H1 (cell line): ENCODE data around the gene CMYA5. TPM values are rescaled to one million over a fixed set of nuclear protein-coding genes. Genes with fewer than 3 reads are reported as not detected.

Source experiments
- CTCF ChIA-PET: fragments of 300-600 bp; sonication (Branson Sonifier 250); formaldehyde crosslinking; loops from one replicate; lab custom pipeline; 2021; ENCODE audit not compliant: partially characterized antibody; lab: Charles Lee
- POLR2A ChIA-PET: fragments of 300-600 bp; sonication (Branson Sonifier 250); formaldehyde crosslinking; loops from one replicate; lab custom pipeline; 2021; ENCODE audit warnings: inconsistent platforms; ENCODE audit not compliant: partially characterized antibody; lab: Charles Lee
- DNase-seq, 2 experiments: peaks; one replicate each; pipeline versions ENCODE4 v3.0.0 to v3.0.0-alpha.2; 2010 to 2022; ENCODE audit warnings: low spot score in 2 of 2, low read depth in 1 of 2, mixed read lengths in 1 of 2
- FAIRE-seq: peaks from 2 replicates; lab custom pipeline; 2011; peaks lifted over from hg19 to GRCh38; lab: Jason Lieb, UNC
- H2AFZ ChIP-seq: 2 replicates; pipeline ENCODE4 v1.8.1; 2012; ENCODE audit warnings: low read length, inconsistent platforms
- H2AK5ac ChIP-seq: 2 replicates; pipeline ENCODE4 v1.6.1; 2013; ENCODE audit warnings: low read depth, low read length
- H2BK120ac ChIP-seq: replicated peaks from 2 replicates; pipeline ENCODE3; 2013; ENCODE audit warnings: low read depth, low read length, inconsistent platforms
- H2BK12ac ChIP-seq: 2 replicates; pipeline ENCODE4 v1.6.1; 2013; ENCODE audit warnings: low read depth, low read length
- H2BK15ac ChIP-seq: 2 replicates; pipeline ENCODE4 v1.6.1; 2013; ENCODE audit warnings: low read length
- H2BK20ac ChIP-seq: 2 replicates; pipeline ENCODE4 v1.6.1; 2013; ENCODE audit warnings: low read length
- H2BK5ac ChIP-seq: 2 replicates; pipeline ENCODE4 v1.6.1; 2013; ENCODE audit warnings: low read depth, low read length
- H3K14ac ChIP-seq: 2 replicates; pipeline ENCODE4 v1.6.1; 2013; ENCODE audit warnings: inconsistent platforms; ENCODE audit not compliant: insufficient read length
- H3K18ac ChIP-seq: 2 replicates; pipeline ENCODE4 v1.6.1; 2013; ENCODE audit warnings: low read length; ENCODE audit errors: extremely low read depth
- H3K23ac ChIP-seq: 2 replicates; pipeline ENCODE4 v1.6.1; 2013; ENCODE audit warnings: inconsistent platforms; ENCODE audit not compliant: insufficient read length
- H3K23me2 ChIP-seq: 2 replicates; pipeline ENCODE4 v1.6.1; 2013; ENCODE audit warnings: low read depth, low read length
- H3K27ac ChIP-seq: 2 replicates; pipeline ENCODE4 v1.6.1; 2011; ENCODE audit warnings: low read depth, low read length, inconsistent platforms
- H3K27me3 ChIP-seq, 4 experiments: replicated peaks in 1 of 4; 1 replicate in 1 of 4; 2 replicates in 3 of 4; pipeline versions ENCODE4 v1.6.1 to v1.8.1; 2011 to 2013; ENCODE audit warnings: low read length in 3 of 4, mild to moderate bottlenecking in 3 of 4, inconsistent platforms in 2 of 4, mixed read lengths in 2 of 4, moderate library complexity in 1 of 4; ENCODE audit not compliant: control insufficient read depth in 3 of 4, insufficient read depth in 3 of 4; ENCODE audit errors: extremely low read depth in 1 of 4
- H3K36me3 ChIP-seq, 4 experiments: 2 replicates each; pipeline versions ENCODE4 v1.6.1 to v1.8.1; 2011 to 2013; ENCODE audit warnings: mild to moderate bottlenecking in 4 of 4, low read length in 3 of 4, moderate library complexity in 2 of 4, control low read depth in 1 of 4, inconsistent platforms in 1 of 4; ENCODE audit not compliant: insufficient read depth in 4 of 4, control insufficient read depth in 2 of 4
- H3K4ac ChIP-seq: replicated peaks from 2 replicates; pipeline ENCODE3; 2013; ENCODE audit warnings: low read length, low read depth, mixed read lengths, inconsistent platforms; ENCODE audit not compliant: insufficient read length
- H3K4me1 ChIP-seq, 4 experiments: replicated peaks in 1 of 4; 1 replicate in 1 of 4; 2 replicates in 3 of 4; pipeline versions ENCODE4 v1.6.1 to v1.8.1; 2011 to 2013; ENCODE audit warnings: low read length in 3 of 4, inconsistent platforms in 2 of 4, mixed read lengths in 1 of 4; ENCODE audit not compliant: insufficient read depth in 4 of 4, control insufficient read depth in 3 of 4
- H3K4me2 ChIP-seq, 2 experiments: 2 replicates each; pipeline versions ENCODE4 v1.6.1 to v1.8.1; 2011 to 2013; ENCODE audit warnings: low read depth in 2 of 2, low read length in 2 of 2, control low read depth in 1 of 2, inconsistent platforms in 1 of 2, mild to moderate bottlenecking in 1 of 2; ENCODE audit not compliant: insufficient read depth in 1 of 2
- H3K4me3 ChIP-seq, 4 experiments: fragments of 200-600, 300-600 bp in 1 of 4; sonication (generic), shearing (Covaris generic), sonication (Bioruptor Twin) in 1 of 4; 2 replicates each; pipeline versions ENCODE4 v1.5.1 to v1.8.1; 2011 to 2016; ENCODE audit warnings: low read length in 4 of 4, low read depth in 3 of 4, control low read depth in 2 of 4, inconsistent platforms in 2 of 4, mild to moderate bottlenecking in 2 of 4, mixed read lengths in 1 of 4, moderate library complexity in 1 of 4; ENCODE audit not compliant: insufficient read depth in 2 of 4; ENCODE audit errors: extremely low read depth in 1 of 4
- H3K56ac ChIP-seq: replicated peaks from 2 replicates; pipeline ENCODE3; 2013; ENCODE audit warnings: low read depth, mild to moderate bottlenecking, mixed read lengths, low read length, inconsistent platforms; ENCODE audit not compliant: insufficient read length
- H3K79me1 ChIP-seq: 2 replicates; pipeline ENCODE4 v1.6.1; 2013; ENCODE audit warnings: low read depth, low read length, control low read depth
- H3K79me2 ChIP-seq, 2 experiments: 2 replicates each; pipeline versions ENCODE4 v1.6.1 to v1.8.1; 2012 to 2013; ENCODE audit warnings: low read length in 2 of 2, mild to moderate bottlenecking in 2 of 2, inconsistent platforms in 1 of 2; ENCODE audit not compliant: insufficient read depth in 2 of 2, control insufficient read depth in 1 of 2
- H3K9ac ChIP-seq, 4 experiments: replicated peaks in 1 of 4; 1 replicate in 1 of 4; 2 replicates in 3 of 4; pipeline versions ENCODE4 v1.6.1 to v1.8.1; 2011 to 2013; ENCODE audit warnings: low read depth in 3 of 4, low read length in 3 of 4, control low read depth in 2 of 4, mild to moderate bottlenecking in 2 of 4, moderate library complexity in 2 of 4, inconsistent platforms in 1 of 4; ENCODE audit errors: extremely low read depth in 1 of 4
- H3K9me3 ChIP-seq, 2 experiments: 2 replicates each; pipeline versions ENCODE4 v1.6.1 to v1.8.1; 2012 to 2013; ENCODE audit warnings: mild to moderate bottlenecking in 2 of 2, moderate library complexity in 2 of 2, control low read depth in 1 of 2, inconsistent platforms in 1 of 2, low read depth in 1 of 2, low read length in 1 of 2, mixed read lengths in 1 of 2; ENCODE audit not compliant: insufficient read depth in 2 of 2
- H4K20me1 ChIP-seq, 2 experiments: replicated peaks in 1 of 2; 2 replicates each; pipeline versions ENCODE3 to v1.8.1; 2011 to 2013; ENCODE audit warnings: inconsistent platforms in 2 of 2, low read length in 2 of 2, mild to moderate bottlenecking in 1 of 2; ENCODE audit not compliant: insufficient read depth in 2 of 2, control insufficient read depth in 1 of 2
- H4K5ac ChIP-seq: 2 replicates; pipeline ENCODE4 v1.6.1; 2013; ENCODE audit warnings: low read length, low read depth, mixed read lengths, inconsistent platforms; ENCODE audit not compliant: insufficient read length
- H4K8ac ChIP-seq: 2 replicates; pipeline ENCODE4 v1.8.0; 2013; ENCODE audit warnings: mild to moderate bottlenecking, moderate library complexity, low read length, inconsistent platforms; ENCODE audit not compliant: insufficient read depth; ENCODE audit errors: extremely low read depth
- H4K91ac ChIP-seq: replicated peaks from 2 replicates; pipeline ENCODE3; 2013; ENCODE audit warnings: low read length, mixed read lengths, inconsistent platforms; ENCODE audit not compliant: insufficient read length
- BACH1 ChIP-seq: IDR thresholded peaks from 2 replicates; pipeline ENCODE4 v1.6.1; 2012; ENCODE audit warnings: low read length, improper control_type of control experiment
- BCL11A ChIP-seq, 2 experiments: IDR thresholded peaks; one replicate each; pipeline ENCODE4 v1.6.1; 2011; ENCODE audit warnings: low read depth in 2 of 2, low read length in 2 of 2, mild to moderate bottlenecking in 2 of 2
- E2F6 ChIP-seq: IDR thresholded peaks from 2 replicates; pipeline ENCODE4 v1.6.1; 2012; ENCODE audit warnings: inconsistent platforms
- EGR1 ChIP-seq: IDR thresholded peaks from 2 replicates; pipeline ENCODE4 v1.6.1; 2011; ENCODE audit warnings: low read depth, low read length, borderline replicate concordance
- GTF2F1 ChIP-seq: IDR thresholded peaks from 2 replicates; pipeline ENCODE4 v1.6.1; 2012; ENCODE audit warnings: low read depth, low read length, improper control_type of control experiment, borderline replicate concordance
- HDAC6 ChIP-seq: IDR thresholded peaks from one replicate; pipeline ENCODE4 v1.7.1; 2012; ENCODE audit warnings: low read depth, mild to moderate bottlenecking, inconsistent platforms, low read length, moderate library complexity
- KDM5A ChIP-seq: fragments of 200-600 bp; IDR thresholded peaks from 2 replicates; pipeline ENCODE4 v1.7.1; 2012; ENCODE audit warnings: mild to moderate bottlenecking, low read length, inconsistent platforms, mixed read lengths
- NRF1 ChIP-seq: IDR thresholded peaks from 2 replicates; pipeline ENCODE4 v1.6.1; 2011; ENCODE audit warnings: mild to moderate bottlenecking, low read depth, low read length, improper control_type of control experiment
- PHF8 ChIP-seq: fragments of 200-600 bp; sonication (generic); conservative IDR thresholded peaks from 2 replicates; pipeline ENCODE4 v1.7.1; 2012; ENCODE audit warnings: low read depth, mild to moderate bottlenecking, inconsistent platforms, low read length, moderate library complexity
- POLR2AphosphoS5 ChIP-seq: IDR thresholded peaks from 2 replicates; pipeline ENCODE4 v1.6.1; 2011; ENCODE audit warnings: low read depth, low read length
- SIN3A ChIP-seq, 2 experiments: IDR thresholded peaks in 1 of 2; conservative IDR thresholded peaks in 1 of 2; 2 replicates each; pipeline ENCODE4 v1.6.1; 2011 to 2012; ENCODE audit warnings: low read length in 2 of 2, improper control_type of control experiment in 1 of 2, low read depth in 1 of 2, mild to moderate bottlenecking in 1 of 2
- SP2 ChIP-seq: IDR thresholded peaks from 2 replicates; pipeline ENCODE4 v1.6.1; 2012; ENCODE audit warnings: mild to moderate bottlenecking, low read length, inconsistent platforms
- TAF1 ChIP-seq: IDR thresholded peaks from 2 replicates; pipeline ENCODE4 v1.6.1; 2011; ENCODE audit warnings: mild to moderate bottlenecking, low read depth, low read length
- ZNF274 ChIP-seq: IDR thresholded peaks from 2 replicates; pipeline ENCODE4 v1.7.0; 2012; ENCODE audit warnings: low read length, borderline replicate concordance; ENCODE audit errors: extremely low read depth
- WGBS, 2 experiments: shearing (Covaris generic) in 1 of 2; methylation state at CpG; one replicate each; pipeline versions ENCODE4 v1.1.6 to v1.1.7; 2013 to 2015; ENCODE audit warnings: low lambda C conversion rate in 2 of 2, mixed read lengths in 2 of 2, inconsistent platforms in 1 of 2, low coverage in 1 of 2, missing lambda C conversion rate in 1 of 2; ENCODE audit not compliant: insufficient replicate concordance in 2 of 2, insufficient coverage in 1 of 2, insufficient read length in 1 of 2; ENCODE audit errors: extremely low coverage in 1 of 2, missing lambda C conversion rate in 1 of 2; 5-methylcytosine and 5-hydroxymethylcytosine counted together
- polyA plus RNA-seq, 7 experiments: library from polyadenylated mRNA; depleted of rRNA in 3 of 7; stranded (reverse) in 5 of 7; unstranded in 2 of 7; fragments of >200 nt in 5 of 7; fragments of 200-250 nt in 2 of 7; gene quantifications; 1 replicate in 5 of 7; 2 replicates in 1 of 7; 4 replicates in 1 of 7; pipeline versions ENCODE4 v1.2.1 to v1.2.3, GENCODE V29; 2011 to 2013; ENCODE audit warnings: missing spikeins in 2 of 7, mixed read lengths in 2 of 7
- total RNA-seq: library from RNA; stranded (reverse); fragmentation: NEBNext Ultra II Directional; extraction: Animal tissue kit (Norgen Biotek cat#: 25700); gene quantifications from 2 replicates; pipeline ENCODE4 v1.2.1, GENCODE V29; 2021

The CMYA5 gene
- total and polyA plus RNA-seq, 2 of the 8 experiments (the other 6 are each of a cell fraction or from before 2014, with no cell fraction given): 0.88 to 0.95 TPM

GRCh38 chr5:79699763-79700400 lies 10.2 kb downstream of the CMYA5 start:
- no peak overlapping the region for H4K8ac ChIP-seq
- H3K27ac ChIP-seq: no peak overlapping the region
- H2AFZ ChIP-seq: no peak overlapping the region
- TF ChIP-seq EGR1 (no peak), E2F6 (no peak), HDAC6 (no peak), KDM5A (no peak), BACH1 (no peak), NRF1 (no peak), PHF8 (no peak), POLR2AphosphoS5 (no peak), ZNF274 (no peak), BCL11A (IDR thresholded peaks at IDR 0.05; ENCODE audit: low read depth in 2 of 2, low read length in 2 of 2) (no peak), SP2 (no peak), TAF1 (no peak), SIN3A (conservative IDR thresholded peaks at IDR 0.05 in 1 of 2, IDR thresholded peaks at IDR 0.05 in 1 of 2; ENCODE audit: low read depth in 1 of 2, low read length in 2 of 2) (no peak), GTF2F1 (no peak)
- H3K79me2 ChIP-seq: no peaks in the 10 kb centered on the region
- H2BK15ac ChIP-seq: no peak overlapping the region
- H3K14ac ChIP-seq: no peak overlapping the region
- CTCF ChIA-PET: no interaction called here
- H2BK12ac ChIP-seq: no peak overlapping the region
- no peak overlapping the region for H3K4me3 ChIP-seq
- FAIRE-seq (no peak), DNase-seq (no peak)
- no peaks in the 10 kb centered on the region for H3K23me2 ChIP-seq
- H4K91ac ChIP-seq: no peak overlapping the region
- no peaks in the 10 kb centered on the region for H3K36me3 ChIP-seq
- no peaks in the 10 kb centered on the region for H3K27me3 ChIP-seq
- no peak overlapping the region for H3K23ac ChIP-seq
- H2BK20ac ChIP-seq: no peak overlapping the region
- no peak overlapping the region for H3K9ac ChIP-seq
- H3K79me1 ChIP-seq: no peaks in the 10 kb centered on the region
- no peak overlapping the region for H2AK5ac ChIP-seq
- H3K18ac ChIP-seq: no peak overlapping the region
- no peak overlapping the region for H4K5ac ChIP-seq
- H3K4me2 ChIP-seq: no peak overlapping the region
- H4K20me1 ChIP-seq: no peaks in the 10 kb centered on the region
- WGBS, 2 experiments: 86% methylated on average over 4 of the region's 4 CpGs; no CpG with 5 or more reads in 1 of the 2 experiments
- no peak overlapping the region for H2BK120ac ChIP-seq
- H3K4ac ChIP-seq: no peak overlapping the region
- H3K9me3 ChIP-seq: no peaks in the 10 kb centered on the region
- H3K4me1 ChIP-seq: peaks cover 0 to 3% (median 0%) of the 10 kb centered on the region in 4 experiments; a peak in 1 of 7 replicates
- no peak overlapping the region for H2BK5ac ChIP-seq
- POLR2A ChIA-PET: interaction anchor here (0.6 kb wide), 1 partner anchor 22 kb away, joined by 3 read pairs; no protein-coding TSS in a partner anchor
- H3K56ac ChIP-seq: no peak overlapping the region
